ENCODE data around the gene THSD4.

- TF ChIP-seq CTCF (IDR thresholded peaks at IDR 0.05) (no peak), POLR2A (IDR thresholded peaks at IDR 0.05) (no peak)
These were observed 422.9 kb downstream of the THSD4 start for GRCh38 chr15:71538181-71538580.
